HepG2 (cell line): ENCODE data around the gene GLTPD2. TPM values are rescaled to one million over a fixed set of nuclear protein-coding genes. Genes with fewer than 3 reads are reported as not detected.

Experiments
- CBFB ChIP-seq: sonication (generic); formaldehyde crosslinking; IDR thresholded peaks from 2 replicates; pipeline ENCODE4 v1.4.0; 2020; ENCODE audit warnings: missing genetic modification reagents
- FOXA3 ChIP-seq: IDR thresholded peaks from 2 replicates; pipeline ENCODE4 v1.6.1; 2016; ENCODE audit warnings: missing genetic modification reagents, missing compliant biosample characterization
- GATAD2A ChIP-seq: IDR thresholded peaks from 2 replicates; pipeline ENCODE4 v1.6.1; 2016
- JUN ChIP-seq: sonication (generic); formaldehyde crosslinking; IDR thresholded peaks from 2 replicates; pipeline ENCODE4 v1.4.0; 2020; ENCODE audit warnings: mild to moderate bottlenecking, missing genetic modification reagents
- MEIS1 ChIP-seq: sonication (generic); formaldehyde crosslinking; IDR thresholded peaks from 2 replicates; pipeline ENCODE4 v1.9.0; 2021; ENCODE audit warnings: mild to moderate bottlenecking, missing genetic modification reagents, moderate library complexity, borderline replicate concordance
- MTF1 ChIP-seq: sonication (generic); formaldehyde crosslinking; IDR thresholded peaks from 2 replicates; pipeline ENCODE4 v1.5.0; 2020; ENCODE audit warnings: missing genetic modification reagents
- SIN3A ChIP-seq: IDR thresholded peaks from 2 replicates; pipeline ENCODE4 v1.6.1; 2011; ENCODE audit warnings: low read depth, mild to moderate bottlenecking, control low read depth, low read length, borderline replicate concordance
- SOX5 ChIP-seq: IDR thresholded peaks from 2 replicates; pipeline ENCODE4 v1.6.1; 2016; ENCODE audit warnings: borderline replicate concordance
- SRSF1 ChIP-seq: fragments of 200-400 bp; formaldehyde crosslinking; optimal IDR thresholded peaks from 2 replicates; pipeline ENCODE3; 2017; ENCODE audit warnings: mild to moderate bottlenecking, low read depth, low read length, moderate library complexity
- TBL1XR1 ChIP-seq: fragments of 150-350 bp; IDR thresholded peaks from 2 replicates; pipeline ENCODE4 v1.6.1; 2014; ENCODE audit warnings: borderline replicate concordance, low read length; ENCODE audit not compliant: partially characterized antibody
- ZNF253 ChIP-seq: sonication (generic); formaldehyde crosslinking; IDR thresholded peaks from 2 replicates; pipeline ENCODE4 v1.8.0; 2022; ENCODE audit warnings: mild to moderate bottlenecking, missing genetic modification reagents, borderline replicate concordance
- ZNF773 ChIP-seq: sonication (generic); formaldehyde crosslinking; IDR thresholded peaks from 2 replicates; pipeline ENCODE4 v1.4.0; 2020; ENCODE audit warnings: missing genetic modification reagents, borderline replicate concordance
- ZNF781 ChIP-seq: sonication (generic); formaldehyde crosslinking; IDR thresholded peaks from 2 replicates; pipeline ENCODE4 v1.5.1; 2020; ENCODE audit warnings: borderline replicate concordance, mild to moderate bottlenecking, missing genetic modification reagents; ENCODE audit errors: not compliant biosample characterization
- ZSCAN9 ChIP-seq: IDR thresholded peaks from 2 replicates; pipeline ENCODE4 v1.6.1; 2016; ENCODE audit warnings: borderline replicate concordance
- polyA plus RNA-seq, 8 experiments: library from polyadenylated mRNA; depleted of rRNA in 3 of 8; stranded (reverse) in 7 of 8; unstranded in 1 of 8; fragments of >200 nt; fragmentation: Illumina TruSeq in 4 of 8; extraction: Trizol in 4 of 8; gene quantifications; 2 replicates each; pipeline versions ENCODE4 v1.2.1 to v1.2.3, GENCODE V29; 2011 to 2016; ENCODE audit warnings: low read depth in 4 of 8, missing spikeins in 1 of 8, mixed read lengths in 1 of 8; ENCODE audit not compliant: insufficient read depth in 1 of 8
- total RNA-seq, 5 experiments: library from RNA; depleted of rRNA; stranded (reverse); fragments of >200 nt; fragmentation: Illumina TruSeq; extraction: Trizol; gene quantifications; 2 replicates each; pipeline ENCODE4 v1.2.3, GENCODE V29; 2016; ENCODE audit warnings: low read depth in 1 of 5
- TF ChIP-seq, protein P1 (sequence below): sonication (generic); formaldehyde crosslinking; IDR thresholded peaks from 2 replicates; pipeline ENCODE4 v1.4.0; 2020; ENCODE audit warnings: missing genetic modification reagents, borderline replicate concordance
- TF ChIP-seq, protein P2 (sequence below): sonication (generic); formaldehyde crosslinking; IDR thresholded peaks from 2 replicates; pipeline ENCODE4 v1.4.0; 2020; ENCODE audit warnings: missing genetic modification reagents
- TF ChIP-seq, protein P3 (sequence below): sonication (generic); formaldehyde crosslinking; IDR thresholded peaks from 2 replicates; pipeline ENCODE4 v1.4.0; 2020; ENCODE audit warnings: missing genetic modification reagents, borderline replicate concordance

Gene GLTPD2
- total and polyA plus RNA-seq, 2 of the 13 experiments (the other 11 are each of a cell fraction or from before 2014, with no cell fraction given): 7.5 to 12.9 TPM

DNA sequence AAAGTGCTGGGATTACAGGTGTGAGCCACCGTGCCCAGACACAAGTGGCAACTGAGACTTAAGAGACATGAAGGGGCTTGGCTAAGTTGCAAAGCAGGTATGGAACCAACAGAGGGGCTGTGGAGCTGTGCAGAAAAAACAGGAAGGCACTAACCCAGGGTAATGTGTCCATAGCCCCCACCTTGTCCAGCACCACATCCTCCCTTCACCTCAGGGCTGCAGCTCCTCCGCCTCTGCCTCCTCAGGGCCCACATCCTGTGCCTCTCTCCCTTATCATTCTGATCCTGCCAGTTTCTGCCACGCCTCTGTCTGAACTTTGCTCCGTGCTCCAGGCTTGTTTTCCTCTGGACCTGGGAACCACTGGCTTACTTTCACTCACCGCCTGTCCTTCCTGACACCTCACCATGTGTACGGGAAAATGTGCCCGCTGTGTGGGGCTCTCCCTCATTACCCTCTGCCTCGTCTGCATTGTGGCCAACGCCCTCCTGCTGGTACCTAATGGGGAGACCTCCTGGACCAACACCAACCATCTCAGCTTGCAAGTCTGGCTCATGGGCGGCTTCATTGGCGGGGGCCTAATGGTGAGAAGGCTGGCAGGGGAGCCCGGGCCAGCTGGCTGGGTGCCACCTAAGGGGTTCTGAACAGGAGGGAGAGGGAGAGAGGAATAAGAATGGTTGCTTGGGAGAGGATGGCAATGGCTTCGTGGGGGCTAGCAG, 17.1 kb upstream of the GLTPD2 start, which contains the start of gene TM4SF5 (continued):
- TF ChIP-seq JUN (CRISPR knock-in tag) (0 out of 2 replicates have a peak, but pooled peaks have one; percentile 20), SRSF1 (no peak), FOXA3 (CRISPR knock-in tag) (peak; percentile 84), MEIS1 (CRISPR knock-in tag) (peak; percentile 68; the same call in 1 of the 2 replicates), MTF1 (CRISPR knock-in tag) (0 out of 2 replicates have a peak, but pooled peaks have one; percentile 45), GATAD2A (CRISPR knock-in tag) (peak; percentile 90), ZNF773 (CRISPR knock-in tag) (no peak), SOX5 (CRISPR knock-in tag) (peak; percentile 79; the same call in 1 of the 2 replicates), ZSCAN9 (CRISPR knock-in tag) (0 out of 2 replicates have a peak, but pooled peaks have one; percentile 57), ZNF781 (no peak), ZNF253 (CRISPR knock-in tag) (no peak), TBL1XR1 (no peak), CBFB (no peak), SIN3A (peak; percentile 88; the same call in 1 of the 2 replicates)
- TF ChIP-seq, protein P1, sequence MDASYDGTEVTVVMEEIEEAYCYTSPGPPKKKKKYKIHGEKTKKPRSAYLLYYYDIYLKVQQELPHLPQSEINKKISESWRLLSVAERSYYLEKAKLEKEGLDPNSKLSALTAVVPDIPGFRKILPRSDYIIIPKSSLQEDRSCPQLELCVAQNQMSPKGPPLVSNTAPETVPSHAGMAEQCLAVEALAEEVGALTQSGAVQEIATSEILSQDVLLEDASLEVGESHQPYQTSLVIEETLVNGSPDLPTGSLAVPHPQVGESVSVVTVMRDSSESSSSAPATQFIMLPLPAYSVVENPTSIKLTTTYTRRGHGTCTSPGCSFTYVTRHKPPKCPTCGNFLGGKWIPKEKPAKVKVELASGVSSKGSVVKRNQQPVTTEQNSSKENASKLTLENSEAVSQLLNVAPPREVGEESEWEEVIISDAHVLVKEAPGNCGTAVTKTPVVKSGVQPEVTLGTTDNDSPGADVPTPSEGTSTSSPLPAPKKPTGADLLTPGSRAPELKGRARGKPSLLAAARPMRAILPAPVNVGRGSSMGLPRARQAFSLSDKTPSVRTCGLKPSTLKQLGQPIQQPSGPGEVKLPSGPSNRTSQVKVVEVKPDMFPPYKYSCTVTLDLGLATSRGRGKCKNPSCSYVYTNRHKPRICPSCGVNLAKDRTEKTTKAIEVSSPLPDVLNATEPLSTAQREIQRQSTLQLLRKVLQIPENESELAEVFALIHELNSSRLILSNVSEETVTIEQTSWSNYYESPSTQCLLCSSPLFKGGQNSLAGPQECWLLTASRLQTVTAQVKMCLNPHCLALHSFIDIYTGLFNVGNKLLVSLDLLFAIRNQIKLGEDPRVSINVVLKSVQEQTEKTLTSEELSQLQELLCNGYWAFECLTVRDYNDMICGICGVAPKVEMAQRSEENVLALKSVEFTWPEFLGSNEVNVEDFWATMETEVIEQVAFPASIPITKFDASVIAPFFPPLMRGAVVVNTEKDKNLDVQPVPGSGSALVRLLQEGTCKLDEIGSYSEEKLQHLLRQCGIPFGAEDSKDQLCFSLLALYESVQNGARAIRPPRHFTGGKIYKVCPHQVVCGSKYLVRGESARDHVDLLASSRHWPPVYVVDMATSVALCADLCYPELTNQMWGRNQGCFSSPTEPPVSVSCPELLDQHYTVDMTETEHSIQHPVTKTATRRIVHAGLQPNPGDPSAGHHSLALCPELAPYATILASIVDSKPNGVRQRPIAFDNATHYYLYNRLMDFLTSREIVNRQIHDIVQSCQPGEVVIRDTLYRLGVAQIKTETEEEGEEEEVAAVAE (CRISPR knock-in tag): no peak; the same call in none of the 2 replicates
- TF ChIP-seq, protein P2, sequence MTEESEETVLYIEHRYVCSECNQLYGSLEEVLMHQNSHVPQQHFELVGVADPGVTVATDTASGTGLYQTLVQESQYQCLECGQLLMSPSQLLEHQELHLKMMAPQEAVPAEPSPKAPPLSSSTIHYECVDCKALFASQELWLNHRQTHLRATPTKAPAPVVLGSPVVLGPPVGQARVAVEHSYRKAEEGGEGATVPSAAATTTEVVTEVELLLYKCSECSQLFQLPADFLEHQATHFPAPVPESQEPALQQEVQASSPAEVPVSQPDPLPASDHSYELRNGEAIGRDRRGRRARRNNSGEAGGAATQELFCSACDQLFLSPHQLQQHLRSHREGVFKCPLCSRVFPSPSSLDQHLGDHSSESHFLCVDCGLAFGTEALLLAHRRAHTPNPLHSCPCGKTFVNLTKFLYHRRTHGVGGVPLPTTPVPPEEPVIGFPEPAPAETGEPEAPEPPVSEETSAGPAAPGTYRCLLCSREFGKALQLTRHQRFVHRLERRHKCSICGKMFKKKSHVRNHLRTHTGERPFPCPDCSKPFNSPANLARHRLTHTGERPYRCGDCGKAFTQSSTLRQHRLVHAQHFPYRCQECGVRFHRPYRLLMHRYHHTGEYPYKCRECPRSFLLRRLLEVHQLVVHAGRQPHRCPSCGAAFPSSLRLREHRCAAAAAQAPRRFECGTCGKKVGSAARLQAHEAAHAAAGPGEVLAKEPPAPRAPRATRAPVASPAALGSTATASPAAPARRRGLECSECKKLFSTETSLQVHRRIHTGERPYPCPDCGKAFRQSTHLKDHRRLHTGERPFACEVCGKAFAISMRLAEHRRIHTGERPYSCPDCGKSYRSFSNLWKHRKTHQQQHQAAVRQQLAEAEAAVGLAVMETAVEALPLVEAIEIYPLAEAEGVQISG: peak; percentile 79
- TF ChIP-seq, protein P3, sequence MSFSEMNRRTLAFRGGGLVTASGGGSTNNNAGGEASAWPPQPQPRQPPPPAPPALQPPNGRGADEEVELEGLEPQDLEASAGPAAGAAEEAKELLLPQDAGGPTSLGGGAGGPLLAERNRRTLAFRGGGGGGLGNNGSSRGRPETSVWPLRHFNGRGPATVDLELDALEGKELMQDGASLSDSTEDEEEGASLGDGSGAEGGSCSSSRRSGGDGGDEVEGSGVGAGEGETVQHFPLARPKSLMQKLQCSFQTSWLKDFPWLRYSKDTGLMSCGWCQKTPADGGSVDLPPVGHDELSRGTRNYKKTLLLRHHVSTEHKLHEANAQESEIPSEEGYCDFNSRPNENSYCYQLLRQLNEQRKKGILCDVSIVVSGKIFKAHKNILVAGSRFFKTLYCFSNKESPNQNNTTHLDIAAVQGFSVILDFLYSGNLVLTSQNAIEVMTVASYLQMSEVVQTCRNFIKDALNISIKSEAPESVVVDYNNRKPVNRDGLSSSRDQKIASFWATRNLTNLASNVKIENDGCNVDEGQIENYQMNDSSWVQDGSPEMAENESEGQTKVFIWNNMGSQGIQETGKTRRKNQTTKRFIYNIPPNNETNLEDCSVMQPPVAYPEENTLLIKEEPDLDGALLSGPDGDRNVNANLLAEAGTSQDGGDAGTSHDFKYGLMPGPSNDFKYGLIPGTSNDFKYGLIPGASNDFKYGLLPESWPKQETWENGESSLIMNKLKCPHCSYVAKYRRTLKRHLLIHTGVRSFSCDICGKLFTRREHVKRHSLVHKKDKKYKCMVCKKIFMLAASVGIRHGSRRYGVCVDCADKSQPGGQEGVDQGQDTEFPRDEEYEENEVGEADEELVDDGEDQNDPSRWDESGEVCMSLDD (CRISPR knock-in tag): peak; percentile 75; the same call in 1 of the 2 replicates
